Body of pancreas (tissue), 4 donors: ENCODE data around the gene RINL.
A peak's percentile ranks its signal among the peaks of the same experiment; 100 is the strongest.

Experiments
- CTCF ChIP-seq, 7 experiments: fragments of 450-650 bp in 4 of 7; fragments of 200-600 bp in 3 of 7; sonication (generic) in 3 of 7; IDR thresholded peaks; one replicate each; pipeline ENCODE4 v1.5.1; 2016 to 2019; ENCODE audit warnings: antibody characterized with exemption in 7 of 7
- POLR2A ChIP-seq, 3 donors: fragments of 450-650 bp; IDR thresholded peaks; one replicate each; pipeline ENCODE4 v1.6.1; 2016; ENCODE audit warnings: antibody characterized with exemption in 3 of 3, mild to moderate bottlenecking in 2 of 3

GRCh38 chr19:38850976-38851621 is 27.0 kb downstream of the RINL start:
- peak in 1 of 7 experiments; percentile 1 for TF ChIP-seq CTCF (IDR thresholded peaks at IDR 0.05)
- TF ChIP-seq POLR2A (IDR thresholded peaks at IDR 0.05) = no peak
